Ecto neural progenitor cell (in vitro differentiated cells): ENCODE measurements around the gene OR6Y1.
A peak's percentile ranks its signal among the peaks of the same experiment; 100 is the strongest.

Source experiments
- DNase-seq: peaks from one replicate; pipeline ENCODE4 v3.0.0-alpha.2; 2018; ENCODE audit warnings: low spot score

The OR6Y1 gene

GRCh38 chr1:158506369-158506987, 47.7 kb downstream of the OR6Y1 start:
- peak; percentile 62 for DNase-seq

GRCh38 chr1:158496374-158496773, 57.8 kb downstream of the OR6Y1 start:
- DNase-seq: no peak

- DNase-seq: no peak
These were observed 59.4 kb downstream of the OR6Y1 start for GRCh38 chr1:158494796-158495195.
